GM18511 (cell line): ENCODE data around the gene CYB5R3.
A peak's percentile ranks its signal among the peaks of the same experiment; 100 is the strongest.
"Not testable (repeated sequence)": the region's sequence is repeated elsewhere in the genome, so short reads cannot be mapped to it uniquely, and the experiment has no call there.

Experiments used
- ATAC-seq: cut with Tn5 transposase; IDR thresholded peaks from one replicate; pipeline ENCODE4 v1.9.1; 2021; ENCODE audit warnings: mild to moderate bottlenecking, moderate library complexity; ENCODE audit not compliant: unreplicated experiment

Gene CYB5R3

DNA sequence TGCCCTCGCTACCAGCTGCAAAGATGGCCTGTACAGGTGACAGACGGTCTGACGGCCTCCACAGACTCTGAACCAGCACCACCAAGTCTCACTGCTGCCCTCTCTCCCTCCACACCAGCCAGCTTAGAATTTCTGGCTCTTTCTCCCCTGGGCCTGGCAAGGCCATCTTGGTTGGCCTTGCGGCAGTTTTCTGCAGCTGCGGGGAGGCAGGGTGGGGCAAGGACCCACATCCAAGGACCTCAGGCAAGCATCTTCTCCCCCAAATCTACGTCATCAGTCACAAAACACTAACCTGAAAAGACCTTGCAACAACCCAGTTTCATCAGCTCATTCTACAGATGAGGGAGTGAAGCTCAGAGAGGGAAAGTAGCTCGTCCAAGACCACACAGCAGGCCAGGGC, 22.8 kb downstream of the CYB5R3 start:
- ATAC-seq, result no peak

DNA sequence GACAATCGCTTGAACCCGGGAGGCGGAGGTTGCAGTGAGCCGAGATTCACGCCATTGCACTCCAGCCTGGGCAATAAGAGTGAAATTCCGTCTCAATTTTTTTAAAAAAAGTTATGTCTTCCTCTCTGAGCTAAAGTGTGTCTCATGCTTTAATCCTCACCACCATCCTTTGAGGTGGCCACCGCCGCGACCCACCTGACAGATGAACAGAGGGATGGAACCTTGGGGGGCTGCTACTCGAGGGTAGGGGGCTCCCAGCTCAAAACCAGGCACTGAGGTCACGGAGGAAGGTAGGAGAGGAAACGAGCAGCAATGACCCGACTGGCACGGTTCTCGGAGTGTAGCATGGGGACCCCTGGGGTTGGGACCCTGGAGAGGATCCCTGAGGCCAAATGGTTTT, 23.8 kb downstream of the CYB5R3 start:
- ATAC-seq, result no peak

DNA sequence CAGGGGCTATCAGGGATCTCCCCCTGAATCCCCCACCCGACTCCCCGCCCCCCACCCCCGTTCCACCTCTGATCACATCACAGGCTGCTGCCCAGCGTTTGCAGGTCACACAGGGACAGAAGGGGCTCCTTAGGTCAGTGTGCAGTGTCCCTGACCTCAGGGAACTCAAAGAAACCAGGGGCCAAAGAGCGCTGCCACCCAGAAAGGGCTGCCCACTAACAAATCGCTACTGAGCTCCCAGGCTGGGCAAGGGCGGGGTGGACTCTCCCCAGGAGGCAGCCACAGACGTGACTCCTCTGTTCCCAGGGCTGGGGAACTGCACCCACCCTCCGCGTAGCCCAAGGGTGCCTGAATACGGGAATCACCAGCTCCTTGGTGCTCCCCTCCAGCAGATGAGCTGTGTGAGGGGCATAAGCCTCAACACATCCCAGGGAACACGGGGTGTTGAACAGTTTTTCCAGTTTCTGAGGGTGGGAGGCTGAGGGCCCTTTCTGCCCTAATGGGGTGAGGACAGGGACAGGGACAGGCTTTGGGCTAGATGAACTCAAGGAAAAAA, 24.6 kb downstream of the CYB5R3 start:
- no peak for ATAC-seq

DNA sequence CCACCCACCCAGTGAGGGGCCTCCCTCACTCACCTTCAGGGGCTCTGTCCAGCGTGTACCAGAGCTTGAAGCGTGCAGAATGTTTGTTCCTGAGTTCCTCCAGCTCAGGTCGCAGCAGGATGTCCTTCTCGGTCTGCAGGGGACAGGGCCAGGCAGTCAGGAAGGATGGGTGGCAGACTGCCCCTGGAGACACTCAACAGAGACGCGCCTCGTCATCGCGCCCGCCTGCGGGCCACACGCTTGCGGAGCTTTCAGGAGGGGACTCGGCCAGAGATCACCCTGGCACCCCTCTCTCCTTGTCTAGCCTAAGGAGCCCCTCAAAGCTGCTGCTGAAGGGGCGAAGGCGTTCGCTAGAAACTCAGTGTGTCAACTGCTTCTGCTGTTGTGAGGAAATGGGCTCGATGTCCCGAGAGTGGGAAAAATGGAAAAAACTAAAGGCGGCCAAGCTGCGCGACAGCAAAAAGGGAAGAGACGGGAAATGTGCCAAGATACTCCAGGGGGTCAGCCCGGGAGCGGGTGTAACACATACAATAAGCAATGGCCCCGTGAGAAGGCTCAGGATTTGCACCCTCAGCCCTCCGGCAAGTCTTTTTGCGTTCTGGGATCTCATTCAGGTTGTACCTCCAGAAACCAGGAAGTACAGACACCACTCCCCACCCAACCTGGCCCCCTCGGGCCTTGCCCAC, 25.3 kb downstream of the CYB5R3 start:
- ATAC-seq, result no peak

DNA sequence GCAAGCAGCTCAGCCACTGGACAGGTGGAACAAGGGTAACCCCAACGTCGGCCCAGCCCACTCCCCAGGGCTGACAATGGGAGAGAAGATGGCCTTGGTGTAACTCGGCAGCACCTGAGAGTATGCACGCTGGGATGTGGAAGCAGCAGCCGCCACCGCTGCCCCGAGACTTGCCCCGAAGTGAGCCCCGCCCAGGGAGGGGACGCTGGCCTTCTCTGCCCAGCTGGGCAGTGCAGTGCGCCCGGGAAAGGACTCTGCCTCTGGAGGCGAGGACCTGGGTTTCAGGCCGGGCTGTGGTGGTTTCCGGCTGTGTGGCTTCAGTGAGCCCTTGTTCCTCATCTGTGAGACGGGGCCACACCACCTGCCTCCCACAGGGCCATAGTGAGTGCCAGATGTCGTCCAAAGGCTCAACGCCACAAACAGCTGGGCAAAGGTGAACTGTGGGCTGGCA, 25.9 kb downstream of the CYB5R3 start:
- no peak for ATAC-seq

DNA sequence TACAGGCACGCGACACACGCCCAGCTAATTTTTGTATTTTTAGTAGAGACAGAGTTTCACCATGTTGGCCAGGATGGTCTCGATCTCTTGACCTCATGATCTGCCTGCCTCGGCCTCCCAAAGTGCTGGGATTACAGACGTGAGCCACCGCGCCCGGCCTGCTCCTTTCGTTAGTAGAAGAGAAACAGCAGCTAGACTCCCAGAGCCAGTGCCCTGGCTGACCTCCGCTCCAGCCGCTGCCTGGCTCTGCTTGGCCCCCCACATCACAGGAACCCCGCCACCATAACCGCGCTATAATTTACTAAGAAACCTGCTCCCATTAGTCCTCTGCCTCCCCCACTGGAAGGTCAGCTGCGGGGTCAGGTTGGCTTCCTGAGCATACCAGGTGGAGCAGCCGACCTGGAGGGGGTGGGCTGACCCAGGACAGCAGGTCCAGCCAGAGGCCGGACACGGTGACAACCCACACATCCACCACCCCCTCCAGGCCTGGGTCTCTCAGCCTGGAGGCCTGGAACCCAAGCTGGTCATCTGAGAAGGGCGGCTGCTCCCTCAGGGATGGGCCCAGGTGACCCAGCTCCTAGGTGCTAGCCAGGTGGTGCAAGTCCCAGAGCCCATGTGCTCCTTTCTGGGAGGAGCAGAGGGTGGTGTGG, 27.0 kb downstream of the CYB5R3 start:
- no peak for ATAC-seq

DNA sequence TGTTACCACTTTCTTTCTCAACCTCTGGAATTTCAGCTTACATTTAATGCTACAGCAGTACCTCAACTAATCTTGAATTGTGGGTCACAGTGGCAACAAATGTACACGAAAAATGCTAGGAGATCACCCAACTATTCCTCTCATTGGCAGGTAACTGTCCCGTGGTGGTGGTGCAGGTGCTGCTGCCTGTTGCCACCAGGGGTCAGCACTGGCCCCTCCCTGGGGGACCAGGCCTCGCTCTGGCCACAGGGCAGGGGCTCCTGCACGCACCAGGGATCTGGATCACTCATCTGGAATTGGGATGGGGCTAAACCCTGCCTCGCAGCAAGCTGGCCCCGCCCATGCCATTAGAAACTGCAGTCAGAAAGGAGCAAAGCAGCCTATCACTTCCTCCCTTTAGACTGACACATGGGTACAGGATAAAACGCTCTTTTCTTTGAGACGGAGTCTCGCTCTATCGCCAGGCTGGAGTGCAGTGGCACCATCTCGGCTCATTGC, 27.6 kb downstream of the CYB5R3 start:
- no peak for ATAC-seq

DNA sequence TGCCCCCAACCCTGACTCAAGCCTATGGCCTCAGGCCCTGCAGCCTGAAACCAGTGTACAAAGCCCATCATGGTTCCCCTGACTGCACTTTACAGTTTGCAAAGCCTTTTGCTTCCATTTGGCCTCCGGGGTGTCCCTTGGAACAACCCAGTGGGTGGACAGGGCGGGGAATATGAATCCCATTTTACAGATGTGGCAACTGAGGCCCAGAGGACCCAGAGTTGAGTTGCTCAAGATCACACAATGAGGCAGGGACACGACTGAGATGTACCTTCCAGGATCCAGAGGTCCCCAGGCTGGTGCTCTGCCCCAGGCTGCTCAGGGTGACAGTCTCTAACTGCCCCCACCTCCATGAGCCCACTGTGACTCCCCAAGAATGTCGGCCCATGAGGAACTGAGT, 29.1 kb downstream of the CYB5R3 start:
- ATAC-seq, result no peak

DNA sequence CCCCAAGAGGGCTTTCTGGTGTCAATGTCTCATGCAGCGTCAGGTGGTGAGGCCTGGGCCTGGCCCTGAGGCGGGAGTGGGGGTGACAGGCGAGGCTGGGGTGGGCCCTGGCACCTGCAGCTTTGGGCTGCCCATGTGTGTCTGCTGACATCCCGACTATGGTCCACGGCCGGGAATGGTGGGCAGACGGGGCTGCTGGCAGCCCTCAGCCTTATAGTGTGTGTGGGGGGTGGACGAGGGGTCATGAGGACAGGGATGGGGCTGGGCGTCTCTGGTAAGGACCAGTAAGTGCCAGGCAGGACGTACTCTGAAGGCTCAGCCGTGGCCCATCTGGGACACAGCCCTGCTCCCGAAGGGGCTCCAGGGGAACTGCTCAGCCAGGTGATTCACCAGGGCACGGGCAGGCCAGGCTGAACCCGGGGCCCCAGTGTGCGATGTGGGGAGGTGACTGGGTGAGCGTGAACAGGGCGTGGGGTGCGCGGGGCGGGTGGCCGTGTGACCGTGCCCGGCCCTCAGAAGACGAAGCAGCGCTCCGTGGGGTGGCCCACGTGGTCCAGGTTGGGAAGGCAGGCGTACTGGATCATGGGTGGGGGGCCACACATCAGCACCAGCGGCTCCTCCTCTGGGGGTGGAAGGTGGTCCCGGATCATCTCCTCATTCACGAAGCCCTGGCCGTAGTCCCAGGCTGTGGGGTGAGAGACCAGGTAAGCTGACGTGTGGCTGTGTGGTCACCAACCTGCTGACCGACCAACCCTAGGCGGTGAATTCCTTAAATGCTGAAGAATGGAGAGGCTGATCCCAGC, 29.7 kb downstream of the CYB5R3 start:
- no peak for ATAC-seq

DNA sequence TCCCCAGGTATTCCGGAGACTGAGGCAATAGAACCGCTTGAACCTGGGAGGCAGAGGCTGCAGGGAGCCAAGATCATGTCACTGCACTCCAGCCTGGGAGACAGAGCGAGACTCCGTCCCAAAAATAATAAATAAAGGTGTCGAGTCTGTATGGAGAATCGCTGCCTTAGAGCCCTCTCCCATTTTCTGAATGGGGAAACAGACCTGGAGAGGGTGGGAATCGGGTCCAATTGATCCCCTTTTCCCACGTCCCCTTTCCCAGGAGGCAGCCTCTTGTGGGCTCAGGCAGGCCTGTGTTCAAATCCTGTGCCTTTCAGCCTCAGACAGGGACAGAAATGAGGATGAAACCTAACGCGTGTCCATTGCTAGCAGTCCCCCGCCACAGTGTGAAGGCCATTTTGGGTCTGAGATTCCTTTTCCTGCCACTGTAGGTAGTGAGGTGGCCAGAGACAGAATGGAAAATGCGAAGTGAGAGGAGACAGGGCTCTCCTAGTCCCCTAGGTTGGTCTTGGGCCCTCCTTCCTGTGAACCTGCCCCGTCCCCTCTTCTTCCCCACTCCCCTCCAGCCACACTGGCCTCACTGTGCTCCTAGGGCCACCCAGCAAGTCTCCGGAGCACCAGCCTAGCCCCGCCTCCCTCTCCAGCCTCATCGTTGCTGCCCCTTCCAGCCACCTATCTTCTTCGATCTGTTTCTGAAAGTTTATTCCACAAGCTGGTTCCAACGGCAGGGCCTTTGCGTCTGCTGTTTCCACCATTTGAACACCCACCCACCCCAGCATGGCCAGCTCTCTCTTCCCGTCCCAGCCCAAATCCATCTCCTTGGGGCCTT, 31.8 kb downstream of the CYB5R3 start:
- no peak for ATAC-seq

DNA sequence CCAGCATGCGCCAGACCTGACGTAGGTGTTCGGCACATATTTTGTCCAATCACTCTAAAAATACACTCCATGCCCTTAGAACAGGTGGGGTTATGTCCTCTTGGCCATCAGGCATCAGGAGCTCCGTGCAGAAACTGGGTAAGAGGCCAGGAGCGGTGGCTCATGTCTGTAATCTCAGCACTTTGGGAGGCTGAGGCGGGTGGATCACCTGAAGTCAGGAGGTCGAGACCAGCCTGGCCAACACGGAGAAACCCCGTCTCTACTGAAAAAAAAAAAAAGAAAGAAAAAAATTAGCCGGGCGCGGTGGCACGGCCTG, 33.4 kb downstream of the CYB5R3 start:
- not testable (repeated sequence) for ATAC-seq

DNA sequence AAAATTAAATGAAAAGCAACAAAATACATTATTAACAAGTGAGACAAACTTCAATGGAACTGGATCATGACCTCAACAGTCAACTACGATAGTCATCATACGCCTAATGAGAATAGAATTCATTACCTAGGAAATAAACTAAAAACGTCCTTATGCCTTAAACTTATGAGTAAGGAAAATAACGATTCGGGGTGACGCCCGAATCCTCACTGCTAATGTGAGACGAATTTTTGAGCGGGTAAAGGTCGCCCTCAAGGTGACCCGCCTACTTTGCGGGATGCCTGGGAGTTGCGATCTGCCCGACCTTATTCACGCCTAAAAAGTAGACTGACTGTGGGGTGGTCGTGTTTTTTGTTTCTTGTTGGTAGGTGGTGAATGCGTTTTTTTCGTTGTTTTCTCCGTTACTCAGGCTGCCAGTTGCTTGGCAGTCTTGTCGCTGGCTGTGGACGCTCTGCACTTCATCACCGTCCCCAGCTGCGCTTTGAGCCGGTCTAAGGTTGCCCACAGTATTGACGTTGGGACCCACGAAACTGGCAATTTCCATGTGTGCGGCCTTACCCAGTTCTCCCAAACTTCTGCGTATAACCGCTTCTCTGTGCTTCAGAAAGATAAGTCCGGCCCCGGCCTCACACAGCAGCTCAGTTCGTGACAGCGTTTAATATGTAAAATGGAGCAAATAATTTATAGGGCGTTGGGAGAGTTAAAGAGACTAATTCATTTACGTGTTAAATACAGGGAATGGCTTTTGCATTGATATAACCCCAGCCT, 33.9 kb downstream of the CYB5R3 start:
- ATAC-seq, result peak; percentile 68

DNA sequence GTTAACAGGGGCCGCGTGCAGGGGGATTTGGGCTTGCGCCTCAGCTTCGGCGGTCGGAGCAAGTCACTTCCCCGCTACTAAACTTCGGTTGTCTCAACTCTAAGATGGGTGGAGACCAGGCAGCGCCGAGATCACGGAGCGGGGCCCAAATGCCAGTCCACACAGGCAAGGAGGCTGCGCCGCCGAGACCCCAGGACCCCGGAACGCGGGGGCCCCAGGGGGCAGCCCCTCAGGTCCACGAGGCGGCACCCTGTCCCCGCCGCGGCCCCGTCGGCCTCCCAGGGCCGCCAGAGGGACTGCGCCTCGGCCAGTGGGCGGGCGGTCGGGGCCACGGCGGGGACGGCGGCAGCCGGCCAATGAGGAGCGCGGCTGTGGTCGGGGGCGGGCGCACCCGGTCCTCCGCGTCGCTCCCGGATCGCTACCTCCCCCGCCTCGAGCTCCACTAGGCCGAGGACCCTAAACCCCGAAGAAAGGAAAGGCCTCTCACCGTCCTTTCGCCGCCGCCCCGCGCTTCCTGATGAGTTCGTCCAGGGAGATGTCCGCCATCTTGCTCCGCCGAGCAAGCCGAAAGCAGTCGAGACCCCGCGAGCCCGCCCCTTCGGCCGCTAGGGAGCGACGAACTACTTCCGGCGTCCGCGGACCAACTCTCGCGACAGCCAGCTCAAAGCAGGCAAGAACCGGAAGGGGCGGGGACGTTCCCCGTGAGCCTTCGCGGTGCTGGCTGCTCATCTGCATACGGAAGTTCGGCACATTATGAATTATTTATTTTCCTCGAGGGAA, 34.7 kb downstream of the CYB5R3 start, which contains the start of gene POLDIP3:
Gene POLDIP3, minus strand, starts transcription at position 572 of the 780 bp plus-strand sequence. Its CDS starts 26 bp downstream, at position 546.
- ATAC-seq, result peak; percentile 72

DNA sequence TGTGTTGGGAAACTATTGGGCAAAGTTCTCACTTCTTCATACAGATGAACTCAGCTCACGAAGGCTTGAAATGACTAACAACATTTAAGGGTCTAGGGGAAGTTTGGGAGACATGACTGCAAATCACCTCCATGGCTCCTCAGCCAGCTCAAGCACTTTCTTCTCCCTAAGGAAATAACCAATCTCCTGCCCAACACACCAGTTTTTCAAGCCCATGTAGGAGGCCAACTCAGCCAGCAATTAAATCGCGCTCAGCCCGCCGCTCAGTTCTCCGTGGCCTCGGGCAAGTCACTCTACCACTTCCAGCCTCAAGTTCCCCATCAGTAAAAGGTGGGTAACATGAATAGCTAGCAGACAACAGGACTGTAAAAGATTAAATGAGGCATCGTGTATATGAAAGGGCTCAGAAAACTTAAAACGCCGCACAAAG, 35.3 kb downstream of the CYB5R3 start:
- no peak for ATAC-seq

DNA sequence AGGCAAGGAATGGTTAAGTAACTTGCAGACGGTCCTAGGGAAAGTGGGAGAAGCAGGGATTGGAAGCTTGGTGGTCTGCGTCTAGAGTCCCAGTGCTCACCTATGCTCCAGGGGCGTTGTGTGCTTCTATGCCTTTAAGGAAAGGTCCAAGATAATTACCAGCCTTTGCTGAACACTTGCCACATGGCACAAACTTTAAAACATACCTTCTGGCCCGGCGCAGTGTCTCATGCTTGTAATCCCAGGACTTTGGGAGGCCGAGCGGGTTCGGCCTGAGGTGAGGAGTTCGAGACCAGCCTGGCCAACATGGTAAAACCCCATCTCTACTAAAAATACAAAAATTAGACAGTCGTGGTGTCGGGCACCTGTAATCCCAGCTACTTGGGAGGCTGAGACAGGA, 36.9 kb downstream of the CYB5R3 start:
- ATAC-seq, result no peak

DNA sequence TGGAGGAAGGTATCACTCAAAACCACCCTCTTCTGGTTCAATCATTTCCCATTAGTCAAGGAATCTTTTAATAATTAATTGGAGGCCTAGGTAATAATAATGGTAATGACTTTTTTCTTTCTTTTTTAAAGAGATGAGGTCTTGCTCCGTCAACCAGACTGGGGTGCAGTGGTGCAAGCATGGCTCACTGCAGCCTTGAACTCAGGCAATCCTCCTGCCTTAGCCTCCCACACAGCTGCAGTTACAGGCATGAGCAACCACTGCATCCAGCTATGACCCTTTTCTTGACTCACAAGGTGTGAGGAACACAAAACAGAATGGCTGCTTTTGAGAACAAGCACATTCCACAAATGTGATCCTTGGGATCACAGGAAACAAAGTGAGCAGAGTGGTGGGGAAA, 38.1 kb downstream of the CYB5R3 start:
- ATAC-seq, result no peak

DNA sequence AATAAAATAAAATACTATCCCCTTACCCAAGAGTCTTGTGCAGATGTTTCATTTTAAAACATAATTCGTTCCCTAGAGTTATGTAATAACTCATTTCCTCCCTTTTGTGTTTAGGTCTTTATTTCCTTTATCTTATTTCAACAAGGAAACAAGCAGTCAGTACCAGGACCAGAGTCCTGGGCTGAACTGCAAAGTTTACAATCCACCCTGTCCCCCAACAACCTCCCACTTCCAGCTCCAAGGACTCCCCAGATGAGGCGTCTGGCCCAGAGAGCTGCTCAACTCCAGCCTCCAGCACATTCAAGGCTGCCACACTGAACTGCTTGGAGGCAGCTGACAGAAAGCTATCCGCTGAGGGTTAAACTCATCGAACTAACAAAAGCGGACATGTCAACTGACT, 39.0 kb downstream of the CYB5R3 start:
- ATAC-seq, result no peak

DNA sequence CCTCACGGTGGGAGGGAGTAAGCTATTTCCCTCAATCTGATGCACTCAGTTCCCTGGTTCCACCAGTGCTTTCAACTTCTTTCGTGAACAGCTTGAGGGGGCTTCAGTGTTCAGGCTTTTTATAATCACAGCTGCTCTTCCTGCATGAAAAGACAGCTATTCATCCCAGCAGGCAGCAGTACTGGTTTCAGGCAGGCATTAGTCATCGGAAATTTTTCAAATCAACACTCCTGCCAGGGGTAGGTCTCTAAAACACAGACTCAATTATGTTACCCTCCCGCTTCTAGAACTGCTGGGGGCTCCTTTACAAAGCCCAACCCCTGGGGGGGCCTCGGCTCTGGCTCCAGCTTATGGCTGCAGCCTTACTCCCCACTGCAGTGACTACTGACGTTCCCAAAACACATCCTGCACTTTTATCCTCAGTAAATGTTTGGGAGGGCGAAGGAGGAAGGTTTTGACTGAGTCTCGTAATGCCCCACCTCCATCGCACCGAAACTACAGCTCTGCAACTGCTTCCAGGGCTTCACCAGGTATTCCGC, 40.3 kb downstream of the CYB5R3 start:
- ATAC-seq, result no peak
